A673 (cell line): ENCODE results near the gene LEP.

Experiments used
- CTCF ChIP-seq: fragments of 300-800, 200-600 bp; sonication (generic); conservative IDR thresholded peaks from 2 replicates; pipeline ENCODE4 v1.5.1; 2017; ENCODE audit warnings: low read depth, mild to moderate bottlenecking, antibody characterized with exemption, low read length, moderate library complexity, mixed read lengths
- EZH2 ChIP-seq: fragments of 200-600 bp; sonication (generic); IDR thresholded peaks from 2 replicates; pipeline ENCODE4 v1.6.1; 2017; ENCODE audit warnings: borderline replicate concordance, low read depth, mild to moderate bottlenecking, mixed read lengths, antibody characterized with exemption, low read length; ENCODE audit not compliant: poor library complexity, severe bottlenecking

- TF ChIP-seq CTCF (no peak), EZH2 (no peak)
Observed at GRCh38 chr7:128260069-128260795, 19.2 kb downstream of the LEP start.
